OCI-LY7 (cell line): ENCODE results near the gene CETP. TPM values are rescaled to one million over a fixed set of nuclear protein-coding genes. Genes with fewer than 3 reads are reported as not detected.

Source experiments
- total RNA-seq, 2 experiments: library from RNA; depleted of rRNA in 1 of 2; stranded (reverse); fragments of >200 nt in 1 of 2; shearing (Covaris generic) in 1 of 2; gene quantifications; 2 replicates each; pipeline ENCODE4 v1.2.3, GENCODE V29; 2014 to 2022

The CETP gene
- total RNA-seq, 2 experiments from 2014 or later, result 0.54 to 0.65 TPM

Other genes starting within 250 kb of the CETP start
- 119 and 120 TPM in 2 replicates for gene NUP93, start 231.8 kb upstream of the CETP start, total RNA-seq (2014; rRNA removed; shearing (Covaris generic))
- gene NUP93, start 231.8 kb upstream of the CETP start, total RNA-seq (2022), result 148 and 183 TPM in 2 replicates
- gene SLC12A3, start 96.7 kb upstream of the CETP start, total RNA-seq (2014; rRNA removed; shearing (Covaris generic)), result 0.25 and 1.6 TPM in 2 replicates
- 0.63 and 0.88 TPM in 2 replicates for gene SLC12A3, start 96.7 kb upstream of the CETP start, total RNA-seq (2022)
- 121 and 140 TPM in 2 replicates for gene HERPUD1, start 29.8 kb upstream of the CETP start, total RNA-seq (2014; rRNA removed; shearing (Covaris generic))
- gene HERPUD1, start 29.8 kb upstream of the CETP start, total RNA-seq (2022), result 294 and 342 TPM in 2 replicates
- 156 and 199 TPM in 2 replicates for gene NLRC5, start 27.6 kb downstream of the CETP start, total RNA-seq (2014; rRNA removed; shearing (Covaris generic))
- gene NLRC5, start 27.6 kb downstream of the CETP start, total RNA-seq (2022), result 305 and 310 TPM in 2 replicates
- 44.7 and 44.8 TPM in 2 replicates for gene CPNE2, start 130.6 kb downstream of the CETP start, total RNA-seq (2014; rRNA removed; shearing (Covaris generic))
- gene CPNE2, start 130.6 kb downstream of the CETP start, total RNA-seq (2022), result 14.4 and 25.7 TPM in 2 replicates
- 89.5 and 111 TPM in 2 replicates for gene PSME3IP1, start 224.1 kb downstream of the CETP start, total RNA-seq (2014; rRNA removed; shearing (Covaris generic))
- gene PSME3IP1, start 224.1 kb downstream of the CETP start, total RNA-seq (2022), result 152 and 157 TPM in 2 replicates
- 17.1 and 25.6 TPM in 2 replicates for gene RSPRY1, start 224.4 kb downstream of the CETP start, total RNA-seq (2014; rRNA removed; shearing (Covaris generic))
- 25.2 and 29.7 TPM in 2 replicates for gene RSPRY1, start 224.4 kb downstream of the CETP start, total RNA-seq (2022)